ENCODE measurements around the gene GIT1. TPM values are rescaled to one million over a fixed set of nuclear protein-coding genes. Genes with fewer than 3 reads are reported as not detected.

GIT1 gene, protein sequence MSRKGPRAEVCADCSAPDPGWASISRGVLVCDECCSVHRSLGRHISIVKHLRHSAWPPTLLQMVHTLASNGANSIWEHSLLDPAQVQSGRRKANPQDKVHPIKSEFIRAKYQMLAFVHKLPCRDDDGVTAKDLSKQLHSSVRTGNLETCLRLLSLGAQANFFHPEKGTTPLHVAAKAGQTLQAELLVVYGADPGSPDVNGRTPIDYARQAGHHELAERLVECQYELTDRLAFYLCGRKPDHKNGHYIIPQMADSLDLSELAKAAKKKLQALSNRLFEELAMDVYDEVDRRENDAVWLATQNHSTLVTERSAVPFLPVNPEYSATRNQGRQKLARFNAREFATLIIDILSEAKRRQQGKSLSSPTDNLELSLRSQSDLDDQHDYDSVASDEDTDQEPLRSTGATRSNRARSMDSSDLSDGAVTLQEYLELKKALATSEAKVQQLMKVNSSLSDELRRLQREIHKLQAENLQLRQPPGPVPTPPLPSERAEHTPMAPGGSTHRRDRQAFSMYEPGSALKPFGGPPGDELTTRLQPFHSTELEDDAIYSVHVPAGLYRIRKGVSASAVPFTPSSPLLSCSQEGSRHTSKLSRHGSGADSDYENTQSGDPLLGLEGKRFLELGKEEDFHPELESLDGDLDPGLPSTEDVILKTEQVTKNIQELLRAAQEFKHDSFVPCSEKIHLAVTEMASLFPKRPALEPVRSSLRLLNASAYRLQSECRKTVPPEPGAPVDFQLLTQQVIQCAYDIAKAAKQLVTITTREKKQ
- total RNA-seq (14.1 TPM), polyA plus RNA-seq (33.7 TPM)
- long read RNA-seq, donor 1, partial matches to known transcripts, result 0 of 1 reads
- long read RNA-seq, donor 1, other reads (novel, unspliced or antisense), result 0 of 1 reads
- long read RNA-seq, donor 2, result 0 reads
- long read RNA-seq, donor 3, transcript GIT1-201 (20 exons, 3,768 nt), result major isoform, 7 of 8 reads
- long read RNA-seq, donor 3, partial matches to known transcripts, result 0 of 8 reads
- long read RNA-seq, donor 3, other reads (novel, unspliced or antisense), result 0 of 8 reads
- long read RNA-seq, donor 4, partial matches to known transcripts, result 0 of 1 reads
- long read RNA-seq, donor 4, other reads (novel, unspliced or antisense), result 0 of 1 reads
- long read RNA-seq, donor 5, transcript GIT1-201 (20 exons, 3,768 nt), result major isoform, 7 of 13 reads
- long read RNA-seq, donor 5, partial matches to known transcripts, result 5 of 13 reads
- long read RNA-seq, donor 5, other reads (novel, unspliced or antisense), result 0 of 13 reads
- long read RNA-seq, donor 6, transcript GIT1-201 (20 exons, 3,768 nt), result major isoform, 9 of 9 reads
- long read RNA-seq, donor 6, partial matches to known transcripts, result 0 of 9 reads
- long read RNA-seq, donor 6, other reads (novel, unspliced or antisense), result 0 of 9 reads
- long read RNA-seq, donor 7, partial matches to known transcripts, result 0 of 1 reads
- long read RNA-seq, donor 7, other reads (novel, unspliced or antisense), result 0 of 1 reads
- long read RNA-seq, donor 8, partial matches to known transcripts, result 0 of 2 reads
- long read RNA-seq, donor 8, other reads (novel, unspliced or antisense), result 0 of 2 reads
- long read RNA-seq, donor 9, partial matches to known transcripts, result 15 of 19 reads
- long read RNA-seq, donor 9, other reads (novel, unspliced or antisense), result 0 of 19 reads
- long read RNA-seq, donor 10, partial matches to known transcripts, result 0 of 2 reads
- long read RNA-seq, donor 10, other reads (novel, unspliced or antisense), result 0 of 2 reads

DNA sequence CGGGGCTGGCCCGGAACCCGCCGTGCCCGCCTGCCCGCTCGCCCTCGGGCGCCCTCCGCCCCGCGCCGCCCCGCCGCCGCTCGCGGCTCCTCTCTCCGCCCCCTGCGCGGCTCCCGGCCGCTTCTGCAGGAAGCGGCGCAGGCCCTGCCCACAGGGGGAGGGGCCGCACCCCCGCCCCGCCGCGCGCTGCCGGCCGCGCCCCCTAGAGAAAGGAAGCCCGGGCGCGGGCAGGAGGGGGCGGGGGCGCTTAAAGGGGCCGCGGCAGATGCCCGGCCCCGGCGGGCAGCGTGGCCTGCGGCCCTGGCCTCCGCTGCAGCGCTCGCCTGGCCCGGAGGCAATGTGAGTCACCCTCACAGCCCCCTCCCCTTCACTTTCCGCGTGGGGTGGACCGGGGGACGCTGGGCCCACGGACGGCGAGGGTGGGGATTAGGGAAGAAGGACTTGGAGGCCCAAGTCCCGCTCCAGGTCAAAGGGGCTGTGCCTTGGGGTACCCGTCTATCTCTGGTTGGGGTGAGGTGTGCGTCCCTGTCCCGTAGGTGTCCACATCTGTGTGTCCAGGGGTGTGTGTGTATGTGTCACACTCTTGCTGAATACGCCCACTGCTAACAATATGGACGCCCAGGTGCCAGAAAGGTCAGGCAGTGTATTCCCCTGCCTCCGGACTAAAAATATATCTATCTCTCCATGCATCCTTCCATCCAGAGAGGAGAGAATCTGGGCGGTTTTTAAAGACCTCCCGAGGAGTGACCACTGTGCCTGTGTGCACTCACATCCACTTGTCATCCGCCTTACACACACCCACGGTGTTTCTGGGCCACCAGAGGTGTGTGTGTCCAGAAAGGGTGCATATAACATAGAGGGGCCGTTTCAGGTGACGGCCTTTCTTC is at the start of gene GIT1:
GIT1 (minus strand) TSS at position 125 of the 887 bp plus-strand sequence. CDS start 270 bp downstream, outside the sequence.
- Histone ChIP-seq H3K9me3 (ENCODE audit: control insufficient read depth in 2 of 2, insufficient read depth in 1 of 2, low read length in 1 of 2) (peaks cover 0 to 8% of the 10 kb centered on the region in 2 donors), H3K4me3 (ENCODE audit: low read length in 2 of 2) (peak within 1 kb of the TSS; percentile 71 to 90), H3K36me3 (ENCODE audit: control insufficient read depth in 2 of 2, insufficient read depth in 2 of 2, low read length in 1 of 2) (peaks cover 0 to 2% of the 10 kb centered on the region in 2 donors), H3K27ac (ENCODE audit: low read depth in 1 of 2, low read length in 1 of 2) (peak within 1 kb of the TSS; percentile 58 to 83), H3K27me3 (ENCODE audit: control insufficient read depth in 2 of 2, insufficient read depth in 1 of 2, low read length in 1 of 2) (peaks cover 0 to 17% of the 10 kb centered on the region in 2 donors), H3K4me1 (ENCODE audit: control insufficient read depth in 2 of 2, insufficient read depth in 2 of 2, low read length in 2 of 2) (peaks cover 57 to 74% of the 10 kb centered on the region in 2 donors)
- WGBS, result 8% methylated on average over 70 of the region's 70 CpGs
- peak in 6 of 9 donors; percentile 72 to 92 (median 84) for DNase-seq (ENCODE audit: low read depth in 6 of 9, low spot score in 9 of 9)

DNA sequence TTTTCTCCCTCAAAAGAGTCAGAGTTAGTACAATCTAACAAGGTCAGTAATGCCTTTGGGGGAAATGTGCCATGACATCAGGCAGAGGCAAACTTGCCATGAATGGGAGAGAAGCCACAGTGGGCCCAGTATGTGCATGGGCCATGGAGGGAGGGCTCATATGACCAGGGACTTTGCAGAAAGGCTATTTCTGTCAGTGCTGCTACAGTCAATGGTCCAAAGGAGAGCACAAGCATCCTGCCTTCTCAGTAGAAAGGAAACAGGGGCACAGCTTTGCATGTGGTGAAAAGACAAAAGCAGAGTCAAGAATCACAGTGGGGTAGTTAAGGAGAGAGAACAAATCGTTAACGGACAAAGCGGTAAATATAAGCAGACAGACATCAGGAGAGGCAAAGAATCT is 44.4 kb upstream of the GIT1 start:
- over 99% methylated on average over 3 of the region's 3 CpGs for WGBS
- Histone ChIP-seq H3K4me1 (ENCODE audit: control insufficient read depth in 2 of 2, insufficient read depth in 2 of 2, low read length in 2 of 2) (peaks cover 0 to under 1% of the 10 kb centered on the region in 2 donors), H3K27me3 (ENCODE audit: control insufficient read depth in 2 of 2, insufficient read depth in 1 of 2, low read length in 1 of 2) (no peaks in the 10 kb centered on the region), H3K36me3 (ENCODE audit: control insufficient read depth in 2 of 2, insufficient read depth in 2 of 2, low read length in 1 of 2) (peaks cover 50 to 80% of the 10 kb centered on the region in 2 donors), H3K27ac (ENCODE audit: low read depth in 1 of 2, low read length in 1 of 2) (no peak overlapping the region), H3K9me3 (ENCODE audit: control insufficient read depth in 2 of 2, insufficient read depth in 1 of 2, low read length in 1 of 2) (no peaks in the 10 kb centered on the region), H3K4me3 (ENCODE audit: low read length in 2 of 2) (no peak overlapping the region)
- no peak for DNase-seq (ENCODE audit: low read depth in 6 of 9, low spot score in 9 of 9)

DNA sequence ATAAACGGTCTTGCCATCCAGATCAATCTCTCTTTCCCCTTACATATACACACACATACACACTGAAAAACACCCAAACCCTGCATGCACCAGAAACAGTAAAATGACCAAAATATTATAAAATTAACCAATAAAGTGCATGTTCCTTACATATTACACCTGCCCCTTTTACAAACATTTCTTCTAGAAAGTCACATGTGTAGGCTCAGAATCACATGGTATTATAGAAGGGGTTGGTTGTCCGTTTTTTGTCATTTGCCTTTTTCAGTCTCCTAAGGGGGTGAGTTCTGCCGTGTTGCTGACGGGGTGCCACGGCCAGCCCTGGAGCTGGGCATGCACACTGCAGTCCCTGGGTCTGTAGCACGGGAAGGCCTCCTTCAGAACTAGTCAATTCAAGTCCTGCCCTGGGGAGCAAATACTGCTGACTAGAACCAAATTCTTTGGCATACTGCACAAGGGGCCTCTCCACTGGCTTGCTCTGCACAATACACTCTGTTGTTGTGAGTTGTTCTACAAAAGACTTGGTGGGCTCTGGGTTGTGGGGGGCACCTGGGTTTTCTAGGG is 41.3 kb upstream of the GIT1 start:
- no peaks in the 10 kb centered on the region for H3K27me3 ChIP-seq (ENCODE audit: control insufficient read depth in 2 of 2, insufficient read depth in 1 of 2, low read length in 1 of 2)
- no peak overlapping the region for H3K4me3 ChIP-seq (ENCODE audit: low read length in 2 of 2)
- 97% methylated on average over 6 of the region's 6 CpGs for WGBS
- no peak for DNase-seq (ENCODE audit: low read depth in 6 of 9, low spot score in 9 of 9)
- H3K4me1 ChIP-seq (ENCODE audit: control insufficient read depth in 2 of 2, insufficient read depth in 2 of 2, low read length in 2 of 2), result no peaks in the 10 kb centered on the region
- H3K9me3 ChIP-seq (ENCODE audit: control insufficient read depth in 2 of 2, insufficient read depth in 1 of 2, low read length in 1 of 2), result no peaks in the 10 kb centered on the region
- no peak overlapping the region for H3K27ac ChIP-seq (ENCODE audit: low read depth in 1 of 2, low read length in 1 of 2)
- H3K36me3 ChIP-seq (ENCODE audit: control insufficient read depth in 2 of 2, insufficient read depth in 2 of 2, low read length in 1 of 2), result peaks cover 48 to 74% of the 10 kb centered on the region in 2 donors

DNA sequence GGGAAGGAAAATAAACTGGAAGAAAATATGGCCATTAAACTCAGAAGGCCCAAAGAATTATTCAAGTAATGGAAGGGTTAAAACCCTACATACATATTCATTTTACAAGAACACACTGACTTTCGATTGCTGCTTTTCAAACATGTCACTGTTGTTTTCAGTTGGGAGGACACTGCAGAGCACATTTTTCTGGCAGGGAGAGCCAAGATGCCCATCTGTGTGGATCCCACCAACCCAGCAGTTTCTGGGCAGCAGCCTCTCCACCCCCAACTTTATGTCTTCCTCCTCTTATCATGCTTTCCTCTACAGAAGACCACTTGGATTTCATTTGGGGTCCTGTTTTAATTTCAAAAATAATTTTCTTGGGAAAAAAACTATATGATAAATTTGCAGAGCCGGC is 40.4 kb upstream of the GIT1 start:
- peaks cover 0 to 4% of the 10 kb centered on the region in 2 donors for H3K4me1 ChIP-seq (ENCODE audit: control insufficient read depth in 2 of 2, insufficient read depth in 2 of 2, low read length in 2 of 2)
- no peaks in the 10 kb centered on the region for H3K9me3 ChIP-seq (ENCODE audit: control insufficient read depth in 2 of 2, insufficient read depth in 1 of 2, low read length in 1 of 2)
- no peak for DNase-seq (ENCODE audit: low read depth in 6 of 9, low spot score in 9 of 9)
- H3K36me3 ChIP-seq (ENCODE audit: control insufficient read depth in 2 of 2, insufficient read depth in 2 of 2, low read length in 1 of 2), result peaks cover 45 to 69% of the 10 kb centered on the region in 2 donors
- H3K27me3 ChIP-seq (ENCODE audit: control insufficient read depth in 2 of 2, insufficient read depth in 1 of 2, low read length in 1 of 2), result no peaks in the 10 kb centered on the region
- no peak overlapping the region for H3K4me3 ChIP-seq (ENCODE audit: low read length in 2 of 2)
- 93% methylated on average over 2 of the region's 2 CpGs for WGBS
- no peak overlapping the region for H3K27ac ChIP-seq (ENCODE audit: low read depth in 1 of 2, low read length in 1 of 2)

DNA sequence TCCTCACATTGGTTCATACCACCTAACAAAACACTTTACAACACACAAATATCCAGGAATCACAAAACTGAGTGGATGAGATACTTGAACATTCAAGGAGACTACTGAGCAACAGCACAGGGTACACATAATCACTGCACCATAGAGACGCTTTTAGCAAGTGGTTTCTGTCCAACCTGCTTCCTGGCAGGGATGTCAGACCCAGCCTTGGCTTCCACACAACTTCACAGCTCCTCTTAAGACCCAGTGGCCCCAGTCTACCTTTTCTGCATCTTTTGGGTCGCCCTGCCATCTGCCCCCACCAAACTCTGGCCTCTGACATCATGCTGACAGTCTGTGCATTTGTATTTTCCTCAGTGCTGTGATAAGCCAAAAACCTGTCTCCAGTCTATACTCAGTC is 39.2 kb upstream of the GIT1 start:
- DNase-seq (ENCODE audit: low read depth in 6 of 9, low spot score in 9 of 9), result no peak
- no peaks in the 10 kb centered on the region for H3K9me3 ChIP-seq (ENCODE audit: control insufficient read depth in 2 of 2, insufficient read depth in 1 of 2, low read length in 1 of 2)
- peaks cover 0 to 11% of the 10 kb centered on the region in 2 donors for H3K4me1 ChIP-seq (ENCODE audit: control insufficient read depth in 2 of 2, insufficient read depth in 2 of 2, low read length in 2 of 2)
- WGBS, result 97% methylated on average over 2 of the region's 2 CpGs
- no peak overlapping the region for H3K27ac ChIP-seq (ENCODE audit: low read depth in 1 of 2, low read length in 1 of 2)
- no peak overlapping the region for H3K4me3 ChIP-seq (ENCODE audit: low read length in 2 of 2)
- peaks cover 38 to 61% of the 10 kb centered on the region in 2 donors for H3K36me3 ChIP-seq (ENCODE audit: control insufficient read depth in 2 of 2, insufficient read depth in 2 of 2, low read length in 1 of 2)
- H3K27me3 ChIP-seq (ENCODE audit: control insufficient read depth in 2 of 2, insufficient read depth in 1 of 2, low read length in 1 of 2), result no peaks in the 10 kb centered on the region

DNA sequence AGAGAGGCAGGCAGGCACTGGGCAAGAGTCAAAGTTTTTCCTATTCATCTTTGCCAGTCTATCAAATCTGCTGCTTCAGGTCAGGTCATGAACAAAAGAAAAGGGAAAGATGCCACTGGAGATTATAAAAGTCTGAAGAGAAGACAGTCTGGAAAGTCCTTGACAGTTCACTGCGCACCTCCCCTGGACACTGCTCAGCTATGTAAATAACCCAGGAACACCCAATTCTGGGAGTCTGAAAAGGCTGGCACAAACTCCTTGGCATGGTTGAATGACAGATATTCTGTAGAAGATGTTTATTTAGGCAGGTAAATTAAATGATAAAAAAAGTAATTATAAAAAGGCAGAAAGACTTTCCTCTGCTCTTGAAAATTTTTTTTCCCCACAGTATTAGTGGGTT is 38.5 kb upstream of the GIT1 start:
- Histone ChIP-seq H3K27me3 (ENCODE audit: control insufficient read depth in 2 of 2, insufficient read depth in 1 of 2, low read length in 1 of 2) (peaks cover 0 to 4% of the 10 kb centered on the region in 2 donors), H3K36me3 (ENCODE audit: control insufficient read depth in 2 of 2, insufficient read depth in 2 of 2, low read length in 1 of 2) (peaks cover 38 to 55% of the 10 kb centered on the region in 2 donors), H3K27ac (ENCODE audit: low read depth in 1 of 2, low read length in 1 of 2) (no peak overlapping the region), H3K9me3 (ENCODE audit: control insufficient read depth in 2 of 2, insufficient read depth in 1 of 2, low read length in 1 of 2) (no peaks in the 10 kb centered on the region), H3K4me1 (ENCODE audit: control insufficient read depth in 2 of 2, insufficient read depth in 2 of 2, low read length in 2 of 2) (peaks cover 4 to 18% of the 10 kb centered on the region in 2 donors), H3K4me3 (ENCODE audit: low read length in 2 of 2) (no peak overlapping the region)
- DNase-seq (ENCODE audit: low read depth in 6 of 9, low spot score in 9 of 9), result no peak
- 98% methylated on average over 1 of the region's 1 CpG for whole genome bisulfite sequencing

DNA sequence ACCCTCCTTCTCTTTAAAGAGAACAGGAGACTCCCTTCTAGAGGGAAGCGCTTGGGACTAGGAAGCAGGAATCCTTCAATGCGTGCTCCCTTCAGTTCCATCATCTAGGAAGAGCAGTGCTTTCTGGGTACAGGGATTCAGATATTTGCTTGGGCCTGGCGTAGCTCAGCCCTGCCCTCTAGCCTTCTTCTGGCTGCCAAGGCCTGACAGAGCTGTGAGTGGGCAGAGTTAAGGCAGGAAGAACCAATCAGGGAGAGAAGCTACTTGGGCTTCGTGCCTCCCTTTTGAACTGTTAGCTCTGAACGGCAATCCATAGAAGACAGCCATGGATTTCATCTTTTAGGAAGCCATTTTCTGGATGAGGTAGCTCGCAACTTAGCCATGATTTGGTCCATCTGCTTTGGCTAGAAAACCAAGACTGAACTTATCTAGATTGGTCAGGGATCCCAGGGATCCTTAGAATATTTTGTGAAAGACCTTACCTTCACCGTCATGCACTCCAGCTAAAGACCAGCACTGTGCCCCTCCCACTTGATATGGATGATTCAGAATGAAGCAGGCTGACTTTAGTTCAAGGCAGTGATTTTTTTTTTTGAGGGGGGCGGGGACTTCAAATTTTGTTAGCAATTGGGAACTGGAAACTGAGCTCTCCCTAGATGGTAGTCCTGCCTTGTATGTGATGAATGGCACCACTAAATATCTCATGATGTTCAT is 35.7 kb upstream of the GIT1 start:
- 96% methylated on average over 8 of the region's 8 CpGs for WGBS
- H3K4me3 ChIP-seq (ENCODE audit: low read length in 2 of 2), result no peak overlapping the region
- no peak for DNase-seq (ENCODE audit: low read depth in 6 of 9, low spot score in 9 of 9)
- H3K9me3 ChIP-seq (ENCODE audit: control insufficient read depth in 2 of 2, insufficient read depth in 1 of 2, low read length in 1 of 2), result no peaks in the 10 kb centered on the region
- peaks cover 0 to 23% of the 10 kb centered on the region in 2 donors for H3K27me3 ChIP-seq (ENCODE audit: control insufficient read depth in 2 of 2, insufficient read depth in 1 of 2, low read length in 1 of 2)
- no peak overlapping the region for H3K27ac ChIP-seq (ENCODE audit: low read depth in 1 of 2, low read length in 1 of 2)
- peaks cover 15 to 28% of the 10 kb centered on the region in 2 donors for H3K36me3 ChIP-seq (ENCODE audit: control insufficient read depth in 2 of 2, insufficient read depth in 2 of 2, low read length in 1 of 2)
- peaks cover 13 to 30% of the 10 kb centered on the region in 2 donors for H3K4me1 ChIP-seq (ENCODE audit: control insufficient read depth in 2 of 2, insufficient read depth in 2 of 2, low read length in 2 of 2)
